Fibroblast of lung (primary cell): ENCODE measurements around the gene LTBP1. TPM values are rescaled to one million over a fixed set of nuclear protein-coding genes. Genes with fewer than 3 reads are reported as not detected.
A peak's percentile ranks its signal among the peaks of the same experiment; 100 is the strongest.

ENCODE experiments used
- DNase-seq, 2 donors: peaks; one replicate each; pipeline versions ENCODE4 v3.0.0 to v3.0.0-alpha.2; 2010; ENCODE audit warnings: low read depth in 2 of 2
- H2AFZ ChIP-seq: 2 replicates; pipeline ENCODE4 v1.5.1; 2012; ENCODE audit warnings: low read length, control low read depth, inconsistent platforms
- H3K27ac ChIP-seq: 2 replicates; pipeline ENCODE4 v1.5.1; 2011; ENCODE audit warnings: low read length, control low read depth; ENCODE audit not compliant: insufficient read depth
- H3K27me3 ChIP-seq: 2 replicates; pipeline ENCODE4 v1.5.1; 2011; ENCODE audit warnings: mild to moderate bottlenecking, low read length; ENCODE audit not compliant: control insufficient read depth, insufficient read depth
- H3K36me3 ChIP-seq: 2 replicates; pipeline ENCODE4 v1.5.1; 2011; ENCODE audit warnings: low read length; ENCODE audit not compliant: control insufficient read depth, insufficient read depth
- H3K4me1 ChIP-seq: 2 replicates; pipeline ENCODE4 v1.5.1; 2011; ENCODE audit warnings: low read length; ENCODE audit not compliant: control insufficient read depth, insufficient read depth; ENCODE audit errors: extremely low read depth
- H3K4me2 ChIP-seq: 2 replicates; pipeline ENCODE4 v1.5.1; 2011; ENCODE audit warnings: low read length, control low read depth; ENCODE audit not compliant: insufficient read depth; ENCODE audit errors: extremely low read depth
- H3K4me3 ChIP-seq, 4 experiments: fragments of 200-600 bp in 1 of 4; sonication (generic) in 1 of 4; replicated peaks in 1 of 4; 2 replicates each; pipeline ENCODE4 v1.5.1; 2011 to 2016; ENCODE audit warnings: low read length in 4 of 4, low read depth in 3 of 4, mild to moderate bottlenecking in 3 of 4, control low read depth in 2 of 4, inconsistent platforms in 1 of 4, mixed read lengths in 1 of 4; ENCODE audit not compliant: insufficient read depth in 1 of 4; ENCODE audit errors: control extremely low read depth in 1 of 4
- H3K79me2 ChIP-seq: 2 replicates; pipeline ENCODE4 v1.5.1; 2012; ENCODE audit warnings: mild to moderate bottlenecking, low read length, inconsistent platforms; ENCODE audit not compliant: control insufficient read depth, insufficient read depth
- H3K9ac ChIP-seq: 2 replicates; pipeline ENCODE4 v1.5.1; 2011; ENCODE audit warnings: mild to moderate bottlenecking, low read length, control low read depth; ENCODE audit not compliant: insufficient read depth
- H3K9me3 ChIP-seq: 2 replicates; pipeline ENCODE4 v1.5.1; 2012; ENCODE audit warnings: low read depth, low read length; ENCODE audit not compliant: control insufficient read depth, insufficient read depth
- H4K20me1 ChIP-seq: 2 replicates; pipeline ENCODE4 v1.5.1; 2011; ENCODE audit warnings: low read length; ENCODE audit not compliant: control insufficient read depth, insufficient read depth; ENCODE audit errors: extremely low read depth
- CTCF ChIP-seq, 2 donors: IDR thresholded peaks in 1 of 2; conservative IDR thresholded peaks in 1 of 2; 1 replicate in 1 of 2; 2 replicates in 1 of 2; pipeline ENCODE4 v1.5.1; 2011 to 2012; ENCODE audit warnings: low read length in 2 of 2, control low read depth in 1 of 2, inconsistent platforms in 1 of 2, low read depth in 1 of 2, mild to moderate bottlenecking in 1 of 2
- EZH2 ChIP-seq: IDR thresholded peaks from 2 replicates; pipeline ENCODE4 v1.5.1; 2012; ENCODE audit warnings: low read length, control low read depth, mild to moderate bottlenecking; ENCODE audit errors: missing control alignments
- polyA plus RNA-seq, 2 donors: library from polyadenylated mRNA; depleted of rRNA in 1 of 2; stranded (reverse) in 1 of 2; unstranded in 1 of 2; fragments of >200 nt; gene quantifications; 2 replicates each; pipeline ENCODE4 v1.2.1, GENCODE V29; 2011 to 2012; ENCODE audit warnings: missing spikeins in 1 of 2
- total RNA-seq: library from RNA; depleted of rRNA; stranded (reverse); fragments of >200 nt; gene quantifications from 2 replicates; pipeline ENCODE4 v1.2.1, GENCODE V29; 2014

The LTBP1 gene
- total and polyA plus RNA-seq, 2 donors (not counting 1 experiment from before 2014, with no cell fraction given) = 254 to 324 TPM

- no peaks in the 10 kb centered on the region for H3K4me1 ChIP-seq
- peaks cover 6% of the 10 kb centered on the region for H3K36me3 ChIP-seq
- H3K9me3 ChIP-seq = no peaks in the 10 kb centered on the region
- DNase-seq = no peak
- no peaks in the 10 kb centered on the region for H3K79me2 ChIP-seq
- no peak overlapping the region for H3K4me2 ChIP-seq
- no peak for TF ChIP-seq EZH2
- TF ChIP-seq CTCF (conservative IDR thresholded peaks at IDR 0.05 in 1 of 2, IDR thresholded peaks at IDR 0.05 in 1 of 2; ENCODE audit: low read depth in 1 of 2, low read length in 2 of 2) = no peak
- H4K20me1 ChIP-seq = no peaks in the 10 kb centered on the region
- H3K27me3 ChIP-seq = no peaks in the 10 kb centered on the region
- H3K9ac ChIP-seq = no peak overlapping the region
- no peak overlapping the region for H3K27ac ChIP-seq
- no peak overlapping the region for H3K4me3 ChIP-seq
- H2AFZ ChIP-seq = no peak overlapping the region
These were observed 327.8 kb downstream of the LTBP1 start for GRCh38 chr2:33274524-33274923.

GRCh38 chr2:33275689-33276444 lies 329.1 kb downstream of the LTBP1 start:
- Histone ChIP-seq H4K20me1 (no peaks in the 10 kb centered on the region), H3K4me1 (no peaks in the 10 kb centered on the region), H3K4me3 (no peak overlapping the region), H3K9me3 (no peaks in the 10 kb centered on the region), H3K36me3 (peaks cover 12% of the 10 kb centered on the region), H3K79me2 (no peaks in the 10 kb centered on the region), H3K9ac (no peak overlapping the region), H3K27me3 (no peaks in the 10 kb centered on the region), H2AFZ (no peak overlapping the region), H3K4me2 (no peak overlapping the region), H3K27ac (no peak overlapping the region)
- TF ChIP-seq EZH2 = no peak
- no peak for TF ChIP-seq CTCF (conservative IDR thresholded peaks at IDR 0.05 in 1 of 2, IDR thresholded peaks at IDR 0.05 in 1 of 2; ENCODE audit: low read depth in 1 of 2, low read length in 2 of 2)
- DNase-seq = peak; percentile 91 to 97

- Histone ChIP-seq H3K27ac (no peak overlapping the region), H3K9ac (no peak overlapping the region)
- TF ChIP-seq CTCF (conservative IDR thresholded peaks at IDR 0.05 in 1 of 2, IDR thresholded peaks at IDR 0.05 in 1 of 2; ENCODE audit: low read depth in 1 of 2, low read length in 2 of 2) (no peak), EZH2 (no peak)
These were observed 330.3 kb downstream of the LTBP1 start for GRCh38 chr2:33277002-33277426.

More at GRCh38 chr2:33277002-33277426, 330.3 kb downstream of the LTBP1 start:
- Histone ChIP-seq H3K79me2 (no peaks in the 10 kb centered on the region), H3K4me2 (no peak overlapping the region), H3K36me3 (peaks cover 12% of the 10 kb centered on the region), H3K27me3 (no peaks in the 10 kb centered on the region), H3K9me3 (no peaks in the 10 kb centered on the region), H3K4me3 (no peak overlapping the region), H4K20me1 (no peaks in the 10 kb centered on the region), H3K4me1 (no peaks in the 10 kb centered on the region), H2AFZ (no peak overlapping the region)
- DNase-seq = no peak
